ENCODE measurements around the gene WDR5. TPM values are rescaled to one million over a fixed set of nuclear protein-coding genes. Genes with fewer than 3 reads are reported as not detected.

Gene WDR5
- total RNA-seq, 1 donor from 2014 or later: 46.8 TPM

DNA sequence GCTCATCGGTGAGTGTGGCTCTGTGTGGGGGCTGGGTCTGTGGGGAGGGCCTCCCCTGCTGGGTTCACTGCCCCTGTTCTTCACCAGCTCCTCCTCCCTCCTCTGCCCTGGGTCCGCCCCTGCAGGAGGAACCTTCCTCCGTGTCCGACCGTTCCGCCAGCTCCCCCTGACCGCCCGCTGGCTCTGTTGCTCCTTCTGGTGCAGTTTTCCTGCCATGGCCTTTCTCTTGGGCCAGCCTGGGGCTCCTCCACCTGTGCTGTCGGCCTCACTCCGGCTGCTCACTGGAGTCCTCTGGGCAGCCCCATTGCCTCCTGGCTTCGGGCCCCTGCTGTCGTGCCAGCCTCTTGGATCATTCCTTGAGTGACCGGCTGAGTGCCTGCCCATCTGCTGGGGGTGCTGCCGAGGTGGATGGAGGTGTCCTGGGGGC is 16.2 kb downstream of the WDR5 start:
- no peak for DNase-seq (ENCODE audit: low spot score, unreplicated experiment)
- peaks cover 18% of the 10 kb centered on the region for H3K36me3 Mint-ChIP-seq (ENCODE audit: insufficient read depth)
- no peak overlapping the region for H3K4me3 Mint-ChIP-seq (ENCODE audit: low read depth)
- TF ChIP-seq, protein P1, sequence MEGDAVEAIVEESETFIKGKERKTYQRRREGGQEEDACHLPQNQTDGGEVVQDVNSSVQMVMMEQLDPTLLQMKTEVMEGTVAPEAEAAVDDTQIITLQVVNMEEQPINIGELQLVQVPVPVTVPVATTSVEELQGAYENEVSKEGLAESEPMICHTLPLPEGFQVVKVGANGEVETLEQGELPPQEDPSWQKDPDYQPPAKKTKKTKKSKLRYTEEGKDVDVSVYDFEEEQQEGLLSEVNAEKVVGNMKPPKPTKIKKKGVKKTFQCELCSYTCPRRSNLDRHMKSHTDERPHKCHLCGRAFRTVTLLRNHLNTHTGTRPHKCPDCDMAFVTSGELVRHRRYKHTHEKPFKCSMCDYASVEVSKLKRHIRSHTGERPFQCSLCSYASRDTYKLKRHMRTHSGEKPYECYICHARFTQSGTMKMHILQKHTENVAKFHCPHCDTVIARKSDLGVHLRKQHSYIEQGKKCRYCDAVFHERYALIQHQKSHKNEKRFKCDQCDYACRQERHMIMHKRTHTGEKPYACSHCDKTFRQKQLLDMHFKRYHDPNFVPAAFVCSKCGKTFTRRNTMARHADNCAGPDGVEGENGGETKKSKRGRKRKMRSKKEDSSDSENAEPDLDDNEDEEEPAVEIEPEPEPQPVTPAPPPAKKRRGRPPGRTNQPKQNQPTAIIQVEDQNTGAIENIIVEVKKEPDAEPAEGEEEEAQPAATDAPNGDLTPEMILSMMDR (IDR thresholded peaks at IDR 0.05; ENCODE audit: unreplicated experiment): no peak
- no peak overlapping the region for H3K27ac Mint-ChIP-seq
- H3K9me3 Mint-ChIP-seq (ENCODE audit: low read depth): no peaks in the 10 kb centered on the region
- no peaks in the 10 kb centered on the region for H3K27me3 Mint-ChIP-seq
- peaks cover 6% of the 10 kb centered on the region for H3K4me1 Mint-ChIP-seq (ENCODE audit: low read depth)

DNA sequence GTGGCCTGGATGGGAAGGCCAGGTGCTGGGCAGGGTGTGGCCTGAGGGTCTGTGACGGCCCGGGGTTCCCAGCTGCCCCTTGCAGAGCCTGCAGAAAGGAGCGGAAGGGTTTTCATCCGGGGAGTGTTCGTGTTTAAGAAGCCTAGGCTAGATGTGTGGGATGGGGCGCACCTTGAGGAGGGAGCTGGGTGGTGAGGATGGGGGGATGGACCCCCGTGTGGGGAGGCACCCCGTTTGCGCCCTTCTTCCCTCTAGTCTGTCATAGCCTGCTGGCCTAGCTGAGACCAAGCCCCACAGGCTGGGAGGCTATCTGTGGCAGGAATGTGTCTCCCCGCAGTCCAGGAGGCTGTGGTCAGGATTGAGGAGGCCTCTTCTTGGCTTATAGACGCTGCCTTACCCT is 16.6 kb downstream of the WDR5 start:
- Mint-ChIP-seq H3K27me3 (no peaks in the 10 kb centered on the region), H3K27ac (no peak overlapping the region), H3K9me3 (ENCODE audit: low read depth) (no peaks in the 10 kb centered on the region), H3K36me3 (ENCODE audit: insufficient read depth) (peaks cover 14% of the 10 kb centered on the region), H3K4me3 (ENCODE audit: low read depth) (no peak overlapping the region), H3K4me1 (ENCODE audit: low read depth) (peaks cover 6% of the 10 kb centered on the region)
- DNase-seq (ENCODE audit: low spot score, unreplicated experiment): no peak
- TF ChIP-seq, protein P1 (IDR thresholded peaks at IDR 0.05; ENCODE audit: unreplicated experiment): no peak

DNA sequence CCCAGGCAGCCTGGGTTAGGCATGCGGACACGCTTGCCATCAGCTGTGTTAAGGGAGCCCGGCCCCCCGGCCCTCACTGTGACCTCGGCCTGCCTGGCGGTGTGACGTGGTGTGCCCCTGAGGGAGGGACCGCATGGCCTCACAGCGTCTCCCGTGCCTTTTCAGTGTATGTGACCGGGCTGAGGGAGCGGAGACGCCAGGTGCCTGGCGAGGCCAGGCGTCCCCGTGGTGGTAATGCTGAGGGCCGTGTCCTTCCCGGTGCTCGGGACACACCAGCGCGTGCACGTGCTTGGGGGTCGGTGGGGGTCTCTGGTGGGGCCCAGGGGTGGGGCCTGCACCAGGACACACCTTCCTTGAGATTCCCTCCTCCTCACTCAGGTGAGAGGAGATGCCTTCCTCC is 17.6 kb downstream of the WDR5 start:
- Mint-ChIP-seq H3K36me3 (ENCODE audit: insufficient read depth) (peaks cover 18% of the 10 kb centered on the region), H3K4me1 (ENCODE audit: low read depth) (peaks cover 6% of the 10 kb centered on the region)
- TF ChIP-seq, protein P1 (IDR thresholded peaks at IDR 0.05; ENCODE audit: unreplicated experiment): no peak

DNA sequence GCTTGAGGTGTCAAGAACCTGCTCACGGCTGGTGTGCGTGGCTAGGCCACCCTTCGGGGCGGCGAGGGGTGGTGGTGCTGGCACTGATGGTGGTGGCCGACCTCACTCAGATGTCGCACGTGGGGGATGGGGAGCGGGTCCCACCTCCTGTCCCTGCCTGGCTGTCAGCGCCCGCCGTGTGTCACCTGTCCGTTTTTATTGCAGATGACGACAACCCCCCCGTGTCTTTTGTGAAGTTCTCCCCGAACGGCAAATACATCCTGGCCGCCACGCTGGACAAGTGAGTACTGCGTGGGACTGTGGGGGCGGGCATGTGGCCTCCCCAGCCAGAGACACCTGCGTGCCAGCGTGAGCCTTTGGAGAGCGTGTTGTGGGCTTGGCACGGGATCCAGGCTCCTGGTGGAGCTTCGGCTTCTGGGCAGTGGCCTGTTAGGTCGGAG is 18.4 kb downstream of the WDR5 start:
- H3K4me1 Mint-ChIP-seq (ENCODE audit: low read depth): peaks cover 6% of the 10 kb centered on the region
- no peak for DNase-seq (ENCODE audit: low spot score, unreplicated experiment)
- H3K27ac Mint-ChIP-seq: no peak overlapping the region
- H3K36me3 Mint-ChIP-seq (ENCODE audit: insufficient read depth): peaks cover 15% of the 10 kb centered on the region
- no peaks in the 10 kb centered on the region for H3K9me3 Mint-ChIP-seq (ENCODE audit: low read depth)
- no peaks in the 10 kb centered on the region for H3K27me3 Mint-ChIP-seq
- TF ChIP-seq, protein P1 (IDR thresholded peaks at IDR 0.05; ENCODE audit: unreplicated experiment): no peak
- no peak overlapping the region for H3K4me3 Mint-ChIP-seq (ENCODE audit: low read depth)

More for the DNA sequence above, 17.6 kb downstream of the WDR5 start:
- H3K9me3 Mint-ChIP-seq (ENCODE audit: low read depth): no peaks in the 10 kb centered on the region
- H3K27ac Mint-ChIP-seq: no peak overlapping the region
- no peak for DNase-seq (ENCODE audit: low spot score, unreplicated experiment)
- no peaks in the 10 kb centered on the region for H3K27me3 Mint-ChIP-seq
- no peak overlapping the region for H3K4me3 Mint-ChIP-seq (ENCODE audit: low read depth)

DNA sequence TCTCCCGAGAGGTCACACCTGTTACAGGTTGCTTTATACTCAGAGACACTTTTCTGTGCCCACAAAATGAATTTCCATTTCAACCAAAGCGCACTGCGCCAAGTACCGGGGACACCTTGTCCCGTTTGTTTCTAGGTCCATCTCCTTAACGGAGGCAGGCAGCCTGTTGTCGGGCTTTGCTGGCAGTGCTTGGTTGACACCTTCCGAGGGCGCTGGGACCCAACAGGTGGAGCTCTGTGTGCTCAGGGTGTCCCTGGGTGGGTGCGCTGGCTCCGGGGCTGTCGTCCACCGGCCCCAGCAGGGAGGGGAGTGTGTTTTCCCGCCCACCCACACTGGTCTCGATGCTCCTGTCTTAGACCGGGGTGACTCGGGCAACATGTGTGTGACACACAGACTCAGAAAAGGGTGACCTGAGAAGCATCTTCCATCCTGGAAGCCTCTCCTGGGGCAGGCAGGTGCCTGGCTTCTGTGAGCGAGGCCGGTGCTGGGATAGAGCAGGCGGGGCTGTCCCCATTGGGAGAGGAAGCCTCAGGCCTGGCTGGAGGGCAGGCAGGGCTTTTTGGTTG is 20.0 kb downstream of the WDR5 start:
- DNase-seq (ENCODE audit: low spot score, unreplicated experiment): no peak
- H3K27me3 Mint-ChIP-seq: no peaks in the 10 kb centered on the region
- no peaks in the 10 kb centered on the region for H3K9me3 Mint-ChIP-seq (ENCODE audit: low read depth)
- TF ChIP-seq, protein P1 (IDR thresholded peaks at IDR 0.05; ENCODE audit: unreplicated experiment): no peak
- H3K27ac Mint-ChIP-seq: no peak overlapping the region
- no peak overlapping the region for H3K4me3 Mint-ChIP-seq (ENCODE audit: low read depth)
- H3K36me3 Mint-ChIP-seq (ENCODE audit: insufficient read depth): peaks cover 9% of the 10 kb centered on the region
- H3K4me1 Mint-ChIP-seq (ENCODE audit: low read depth): no peaks in the 10 kb centered on the region

Data from progenitor cell of endocrine pancreas (in vitro differentiated cells).